ENCODE measurements around the gene SYNGR4.

- TF ChIP-seq CTCF (IDR thresholded peaks at IDR 0.05) (no peak), POLR2A (IDR thresholded peaks at IDR 0.05) (no peak)
Observed at GRCh38 chr19:48417421-48417820, 53.3 kb downstream of the SYNGR4 start.

All from Peyer's patch (tissue), 4 donors.